Natural killer cell (primary cell): ENCODE results near the gene CACNA1C. TPM values are rescaled to one million over a fixed set of nuclear protein-coding genes. Genes with fewer than 3 reads are reported as not detected.

ENCODE experiments used
- ATAC-seq, 3 donors: fragments of 150-1000 bp in 2 of 3; fragments of 200-7000 bp in 1 of 3; cut with Tn5 transposase; 1 replicate in 1 of 3; 2 replicates in 2 of 3; pipeline ENCODE4 v1.10.0; 2021; ENCODE audit warnings: mild to moderate bottlenecking in 2 of 3, moderate library complexity in 2 of 3
- DNase-seq, 2 donors: peaks; one replicate each; pipeline versions ENCODE4 v3.0.0 to v3.0.0-alpha.2; 2013 to 2021; ENCODE audit warnings: mixed read lengths in 1 of 2
- H3K27ac ChIP-seq: one replicate; pipeline ENCODE4 v1.5.1; 2013; ENCODE audit warnings: mild to moderate bottlenecking, low read length
- H3K27me3 ChIP-seq: one replicate; pipeline ENCODE4 v1.6.1; 2013; ENCODE audit warnings: low read length; ENCODE audit not compliant: control insufficient read depth, insufficient read depth
- H3K36me3 ChIP-seq: one replicate; pipeline ENCODE4 v1.6.1; 2013; ENCODE audit warnings: low read length; ENCODE audit not compliant: control insufficient read depth, insufficient read depth
- H3K4me1 ChIP-seq: one replicate; pipeline ENCODE4 v1.6.1; 2013; ENCODE audit warnings: low read length; ENCODE audit not compliant: control insufficient read depth, insufficient read depth
- H3K4me3 ChIP-seq: one replicate; pipeline ENCODE4 v1.5.1; 2013; ENCODE audit warnings: low read length
- H3K9me3 ChIP-seq: one replicate; pipeline ENCODE4 v1.6.1; 2013; ENCODE audit warnings: low read length; ENCODE audit not compliant: control insufficient read depth, insufficient read depth
- H3K27ac Mint-ChIP-seq, 2 donors: one replicate each; pipeline ENCODE4 v1.8.0; 2022; ENCODE audit warnings: mild to moderate bottlenecking in 2 of 2, mixed read lengths in 2 of 2, moderate library complexity in 1 of 2
- H3K27me3 Mint-ChIP-seq, 2 donors: one replicate each; pipeline ENCODE4 v1.8.0; 2022; ENCODE audit warnings: low read depth in 2 of 2, mixed read lengths in 2 of 2
- H3K36me3 Mint-ChIP-seq: one replicate; pipeline ENCODE4 v1.8.0; 2022; ENCODE audit warnings: mixed read lengths
- H3K4me1 Mint-ChIP-seq, 2 donors: one replicate each; pipeline ENCODE4 v1.8.0; 2022; ENCODE audit warnings: mixed read lengths in 2 of 2
- H3K4me3 Mint-ChIP-seq: one replicate; pipeline ENCODE4 v1.8.0; 2022; ENCODE audit warnings: mild to moderate bottlenecking, moderate library complexity, mixed read lengths
- H3K9me3 Mint-ChIP-seq, 2 donors: one replicate each; pipeline ENCODE4 v1.8.0; 2022; ENCODE audit warnings: mixed read lengths in 2 of 2
- CTCF ChIP-seq: fragments of 200-600 bp; IDR thresholded peaks from one replicate; pipeline ENCODE4 v1.8.0; 2022; ENCODE audit warnings: antibody characterized with exemption
- WGBS: methylation state at CpG from one replicate; pipeline ENCODE4 v1.1.7; 2013; ENCODE audit warnings: missing lambda C conversion rate; ENCODE audit not compliant: insufficient coverage; 5-methylcytosine and 5-hydroxymethylcytosine counted together
- intact Hi-C: fragments of 100-400 bp; cut with micrococcal nuclease; formaldehyde crosslinking; loops from one replicate; pipeline ENCODE4 v1.14.2; 2022
- total RNA-seq, 4 donors: library from RNA; stranded (reverse); fragments of 120-200 nt in 1 of 4; gene quantifications; one replicate each; pipeline versions ENCODE4 v1.2.3 to v1.2.4, GENCODE V29; 2013 to 2022

Gene CACNA1C
- total RNA-seq, 3 donors from 2014 or later (not counting 1 experiment from before 2014, with no cell fraction given) = 0.07 to 0.35 (median 0.08) TPM

GRCh38 chr12:2563709-2564108 is 510.9 kb downstream of the CACNA1C start:
- Histone ChIP-seq H3K27ac (no peak overlapping the region), H3K9me3 (no peaks in the 10 kb centered on the region), H3K4me3 (no peak overlapping the region), H3K4me1 (no peaks in the 10 kb centered on the region), H3K36me3 (no peaks in the 10 kb centered on the region), H3K27me3 (no peaks in the 10 kb centered on the region)
- H3K4me3 Mint-ChIP-seq = no peak overlapping the region
- H3K27me3 Mint-ChIP-seq = peaks cover 0 to under 1% of the 10 kb centered on the region in 2 donors
- ATAC-seq (no peak), DNase-seq (no peak)
- 91% methylated on average over 6 of the region's 6 CpGs for WGBS
- H3K4me1 Mint-ChIP-seq = no peaks in the 10 kb centered on the region
- no peaks in the 10 kb centered on the region for H3K36me3 Mint-ChIP-seq
- intact Hi-C loops = no loop called here
- TF ChIP-seq CTCF = no peak
- H3K9me3 Mint-ChIP-seq = no peaks in the 10 kb centered on the region
- no peak overlapping the region for H3K27ac Mint-ChIP-seq

DNA sequence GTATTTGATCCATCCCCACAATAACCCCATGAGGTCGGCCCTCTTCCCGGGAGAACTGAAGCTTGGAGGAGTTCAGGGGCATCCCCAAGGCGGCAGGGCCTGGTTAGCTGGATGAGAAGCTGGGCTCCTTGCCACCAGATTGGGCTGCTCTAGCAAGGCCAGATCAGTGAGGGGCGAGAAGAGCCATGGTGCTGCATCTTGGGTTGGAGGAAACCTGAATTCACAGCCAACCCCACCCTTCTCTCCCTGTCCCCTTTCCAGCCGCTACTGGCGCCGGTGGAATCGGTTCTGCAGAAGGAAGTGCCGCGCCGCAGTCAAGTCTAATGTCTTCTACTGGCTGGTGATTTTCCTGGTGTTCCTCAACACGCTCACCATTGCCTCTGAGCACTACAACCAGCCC is 513.4 kb downstream of the CACNA1C start:
- peaks cover 0 to 4% of the 10 kb centered on the region in 2 donors for H3K27me3 Mint-ChIP-seq
- H3K4me1 Mint-ChIP-seq = no peaks in the 10 kb centered on the region
- Histone ChIP-seq H3K36me3 (no peaks in the 10 kb centered on the region), H3K4me1 (no peaks in the 10 kb centered on the region), H3K27ac (no peak overlapping the region), H3K27me3 (no peaks in the 10 kb centered on the region), H3K4me3 (no peak overlapping the region), H3K9me3 (no peaks in the 10 kb centered on the region)
- DNase-seq (no peak), ATAC-seq (no peak)
- H3K36me3 Mint-ChIP-seq = no peaks in the 10 kb centered on the region
- no peak for TF ChIP-seq CTCF
- intact Hi-C loops = no loop called here
- H3K4me3 Mint-ChIP-seq = no peak overlapping the region
- 90% methylated on average over 12 of the region's 12 CpGs for WGBS
- no peaks in the 10 kb centered on the region for H3K9me3 Mint-ChIP-seq
- no peak overlapping the region for H3K27ac Mint-ChIP-seq

- Mint-ChIP-seq H3K9me3 (no peaks in the 10 kb centered on the region), H3K36me3 (no peaks in the 10 kb centered on the region), H3K4me3 (no peak overlapping the region), H3K27ac (no peak overlapping the region), H3K27me3 (peaks cover 0 to 9% of the 10 kb centered on the region in 2 donors), H3K4me1 (no peaks in the 10 kb centered on the region)
- H3K4me3 ChIP-seq = no peak overlapping the region
- no peaks in the 10 kb centered on the region for H3K9me3 ChIP-seq
- DNase-seq (no peak), ATAC-seq (no peak)
- H3K27ac ChIP-seq = no peak overlapping the region
- intact Hi-C loops = no loop called here
- no peaks in the 10 kb centered on the region for H3K36me3 ChIP-seq
- 94% methylated on average over 4 of the region's 4 CpGs for WGBS
- H3K27me3 ChIP-seq = no peaks in the 10 kb centered on the region
- no peak for TF ChIP-seq CTCF
- no peaks in the 10 kb centered on the region for H3K4me1 ChIP-seq
Measured at GRCh38 chr12:2567711-2568110, 514.9 kb downstream of the CACNA1C start.

- intact Hi-C loops = no loop called here
- H3K4me1 ChIP-seq = no peaks in the 10 kb centered on the region
- TF ChIP-seq CTCF = no peak
- H3K9me3 ChIP-seq = no peaks in the 10 kb centered on the region
- peaks cover 3% of the 10 kb centered on the region for H3K27me3 ChIP-seq
- no peak overlapping the region for H3K27ac ChIP-seq
- peaks cover 4 to 18% of the 10 kb centered on the region in 2 donors for H3K27me3 Mint-ChIP-seq
- no peak for ATAC-seq
- H3K4me1 Mint-ChIP-seq = no peaks in the 10 kb centered on the region
- no peaks in the 10 kb centered on the region for H3K36me3 Mint-ChIP-seq
- no peak overlapping the region for H3K4me3 Mint-ChIP-seq
- no peaks in the 10 kb centered on the region for H3K9me3 Mint-ChIP-seq
- H3K27ac Mint-ChIP-seq = no peak overlapping the region
- H3K36me3 ChIP-seq = no peaks in the 10 kb centered on the region
- no peak overlapping the region for H3K4me3 ChIP-seq
- 76% methylated on average over 5 of the region's 7 CpGs for WGBS
- no peak for DNase-seq
Measured at GRCh38 chr12:2570562-2570961, 517.8 kb downstream of the CACNA1C start.
